Measurements from ENCODE around the gene TAF12.
"Not testable (repeated sequence)": the region's sequence is repeated elsewhere in the genome, so short reads cannot be mapped to it uniquely, and the experiment has no call there.

The TAF12 gene

DNA sequence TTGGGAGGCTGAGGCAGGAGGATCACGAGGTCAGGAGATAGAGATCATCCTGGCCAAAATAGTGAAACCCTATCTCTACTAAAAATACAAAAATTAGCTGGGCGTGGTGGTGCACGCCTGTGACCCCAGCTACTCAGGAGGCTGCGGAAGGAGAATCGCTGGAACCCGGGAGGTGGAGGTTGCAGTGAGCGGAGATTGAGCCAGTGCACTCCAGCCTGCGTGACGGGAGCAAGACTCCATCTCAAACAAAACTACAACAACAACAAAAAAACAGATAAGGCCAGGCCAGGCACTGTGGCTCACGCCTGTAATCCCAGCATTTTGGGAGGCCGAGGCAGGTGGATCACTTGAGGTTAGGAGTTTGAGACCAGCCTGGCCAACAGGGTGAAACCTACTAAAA lies 2.5 kb upstream of the TAF12 start:
- not testable (repeated sequence) for DNase-seq (ENCODE audit: low read depth in 2 of 3, low spot score in 2 of 3)

DNA sequence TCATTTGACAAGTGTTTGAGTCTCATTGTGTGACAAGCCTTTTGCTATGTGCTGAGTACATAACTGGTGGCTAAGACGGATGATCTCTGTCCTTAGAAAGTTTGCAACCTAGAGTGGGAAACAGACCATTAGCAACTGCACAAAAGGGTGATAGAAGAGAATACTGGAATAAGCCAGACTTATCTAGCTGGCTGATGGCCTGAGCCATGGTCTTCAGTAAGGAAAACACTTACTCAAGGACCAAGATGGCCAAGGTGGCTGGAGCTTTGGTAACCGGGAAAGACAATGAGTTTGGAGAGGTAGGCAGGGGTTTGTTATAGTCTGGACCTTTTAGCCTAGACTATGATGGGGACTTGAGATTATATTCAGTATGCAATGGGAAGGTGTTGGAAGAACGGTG lies 1.6 kb upstream of the TAF12 start:
- DNase-seq (ENCODE audit: low read depth in 2 of 3, low spot score in 2 of 3): no peak

DNA sequence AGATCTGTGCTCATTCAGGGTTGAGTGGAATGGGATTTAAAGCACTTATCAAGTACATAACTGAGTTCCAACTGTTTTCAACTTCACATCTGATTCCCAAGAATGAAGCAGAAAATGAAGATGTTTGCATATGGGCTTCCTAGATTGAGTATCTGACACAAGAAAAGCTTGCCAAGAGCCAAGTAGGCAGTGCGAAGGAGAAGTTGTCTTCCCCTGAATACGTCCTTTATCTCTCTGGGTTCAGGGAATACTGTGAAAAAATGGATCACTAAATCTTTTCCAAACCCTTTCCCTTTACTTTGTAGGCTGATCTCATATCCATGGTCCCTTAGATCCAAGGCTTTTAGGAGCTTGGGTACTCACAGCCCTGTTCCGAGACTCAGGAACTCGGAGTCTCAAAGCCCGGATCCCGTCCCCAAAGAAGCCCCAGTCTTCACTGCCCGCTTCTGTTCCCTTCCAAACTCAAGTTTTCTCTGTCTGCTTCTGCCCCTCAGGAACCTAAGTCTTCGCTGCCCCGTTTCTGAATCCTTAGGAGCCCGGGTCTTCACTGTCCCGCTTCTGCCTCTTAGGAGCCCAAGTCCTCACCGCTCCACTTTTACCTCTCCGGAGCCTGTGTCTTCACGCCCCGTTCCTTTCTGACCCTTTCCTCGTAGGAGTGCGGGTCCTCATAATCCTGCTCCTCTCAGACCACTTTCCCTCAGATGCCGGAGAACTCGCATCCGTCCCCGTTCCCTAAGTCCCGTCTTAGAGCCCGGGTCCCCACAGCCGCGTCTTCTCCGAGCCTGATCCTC lies 616 bp downstream of the TAF12 start:
- DNase-seq (ENCODE audit: low read depth in 2 of 3, low spot score in 2 of 3): peak in 2 of 3 experiments; percentile 10 to 11

DNA sequence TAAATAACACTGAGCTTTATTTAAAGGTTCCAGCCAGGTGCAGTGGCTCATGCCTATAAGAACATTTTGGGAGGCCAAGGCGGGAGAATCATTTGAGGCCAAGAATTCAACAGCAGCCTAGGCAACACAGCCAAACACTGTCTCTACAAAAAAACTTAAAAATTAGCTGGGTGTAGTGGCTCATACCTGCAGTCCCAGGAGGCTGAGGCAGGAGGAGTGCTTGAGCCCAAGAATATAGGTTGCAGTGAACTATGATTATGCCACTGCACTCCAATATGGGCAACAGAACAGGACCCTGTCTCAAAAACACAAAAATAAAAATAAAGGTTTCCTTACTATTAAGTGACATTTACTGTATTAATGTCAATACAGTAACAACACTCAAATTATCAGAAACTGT lies 2.1 kb downstream of the TAF12 start:
- DNase-seq (ENCODE audit: low read depth in 2 of 3, low spot score in 2 of 3): no peak

DNA sequence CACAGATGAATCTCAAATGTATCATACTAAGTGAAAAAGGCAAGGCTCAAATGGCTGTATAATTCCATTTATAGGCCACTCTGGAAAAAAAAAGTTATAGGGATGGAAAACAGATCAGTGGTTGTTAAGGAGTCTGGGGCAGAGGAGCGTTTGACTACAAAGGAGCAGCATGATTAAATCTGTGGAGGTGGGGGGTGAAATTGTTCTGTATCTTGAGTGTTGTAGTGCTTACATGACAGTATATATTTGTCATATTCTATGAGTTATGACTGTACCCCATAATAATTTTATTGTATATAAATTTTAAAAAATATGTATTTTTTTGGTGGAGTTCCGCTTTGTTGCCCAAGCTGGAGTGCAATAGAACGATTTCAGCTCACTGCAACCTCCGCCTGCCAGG lies 10.3 kb downstream of the TAF12 start:
- DNase-seq (ENCODE audit: low read depth in 2 of 3, low spot score in 2 of 3): no peak

DNA sequence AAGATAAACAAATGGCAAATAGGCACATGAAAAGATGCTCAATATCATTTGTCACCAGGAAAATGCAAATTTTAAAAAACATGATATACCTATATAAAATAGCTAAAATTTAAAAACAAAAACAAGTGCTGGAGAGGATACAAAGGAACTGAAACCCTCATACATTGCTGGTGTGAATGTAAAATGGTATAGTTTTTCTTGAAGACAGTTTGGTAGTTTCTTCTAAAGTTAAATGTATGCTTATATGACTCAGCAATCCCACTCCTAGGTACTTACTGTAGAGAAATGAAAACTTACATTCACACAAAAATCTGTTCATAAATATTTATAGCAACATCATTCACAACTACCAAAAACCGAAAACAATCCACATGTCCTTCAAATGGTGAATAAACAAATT lies 11.2 kb downstream of the TAF12 start:
- DNase-seq (ENCODE audit: low read depth in 2 of 3, low spot score in 2 of 3): no peak

DNA sequence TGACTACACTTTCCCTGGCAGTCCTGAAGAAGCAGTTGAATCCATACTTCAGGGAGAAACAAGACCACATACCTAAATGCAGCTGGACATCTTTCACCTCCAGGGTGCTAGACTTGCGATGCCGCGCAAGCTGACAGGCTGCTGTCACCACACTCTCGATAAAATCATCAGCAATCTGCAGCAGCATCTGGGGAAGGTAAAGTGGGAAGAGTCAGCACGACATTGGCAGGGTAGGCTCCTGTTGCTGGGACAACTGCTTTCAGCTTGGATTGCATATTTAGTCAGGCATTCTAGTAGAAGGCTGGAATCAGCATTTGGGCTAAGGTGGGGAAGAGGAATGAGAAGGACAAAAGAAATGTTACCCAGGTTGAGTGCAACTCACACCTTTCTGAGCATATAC lies 29.7 kb downstream of the TAF12 start:
- DNase-seq (ENCODE audit: low read depth in 2 of 3, low spot score in 2 of 3): no peak

DNA sequence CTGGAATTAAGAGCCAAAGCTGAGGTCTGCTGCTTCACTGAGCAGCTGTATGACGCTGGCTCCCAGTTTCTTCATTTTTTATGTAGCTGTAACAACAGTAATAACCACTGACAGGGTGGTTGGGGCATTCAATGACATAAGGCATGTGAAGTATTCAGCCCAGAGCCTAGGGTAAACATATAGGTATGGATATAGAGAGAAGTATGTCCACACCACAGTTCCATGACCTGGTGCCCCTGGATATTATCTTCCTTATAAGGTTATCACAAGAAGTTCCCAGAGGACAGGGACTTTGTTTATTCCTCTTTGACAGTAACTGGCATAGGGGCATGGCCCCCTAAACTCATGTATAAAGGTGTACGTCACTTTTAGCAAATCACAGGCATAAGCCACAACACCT lies 36.1 kb downstream of the TAF12 start:
- no peak for DNase-seq (ENCODE audit: low read depth in 2 of 3, low spot score in 2 of 3)

DNA sequence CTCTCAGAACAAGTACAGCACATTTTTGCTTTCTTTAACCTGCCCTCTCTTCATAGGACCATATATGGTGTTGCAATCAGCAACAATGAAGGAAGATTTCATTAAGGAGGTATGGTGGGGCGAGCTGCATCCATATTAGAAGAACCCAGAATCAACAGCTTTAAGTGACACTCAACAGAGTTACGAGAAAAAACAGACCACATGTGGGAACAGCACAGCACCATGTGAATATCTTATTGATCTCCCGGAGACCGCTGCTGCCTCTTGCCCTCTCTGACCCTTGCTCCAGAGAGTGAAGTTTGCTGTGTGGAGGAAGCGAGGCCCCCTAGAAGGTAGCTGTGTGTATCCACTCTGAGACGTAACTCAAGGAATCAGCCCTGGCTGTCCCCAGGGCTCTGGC lies 37.9 kb downstream of the TAF12 start:
- DNase-seq (ENCODE audit: low read depth in 2 of 3, low spot score in 2 of 3): no peak

DNA sequence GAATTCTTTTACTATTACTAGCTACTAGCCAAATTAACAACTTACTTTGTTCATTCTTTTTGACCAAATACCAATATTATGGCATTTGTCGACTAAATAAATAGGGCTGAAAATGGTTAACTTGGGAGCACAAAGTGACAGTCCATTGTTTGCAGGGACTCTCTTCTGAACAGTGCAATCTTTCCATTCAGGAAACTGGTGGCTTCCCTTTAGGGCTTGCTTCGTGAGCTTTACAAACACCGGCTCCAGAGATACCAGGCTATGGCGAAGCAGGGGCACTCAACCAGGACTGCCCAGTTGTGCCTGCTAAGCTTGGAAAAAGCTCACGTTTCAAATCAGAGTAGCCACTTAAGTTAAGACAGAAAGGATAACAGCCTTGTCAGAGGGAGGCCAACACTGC lies 38.5 kb downstream of the TAF12 start:
- no peak for DNase-seq (ENCODE audit: low read depth in 2 of 3, low spot score in 2 of 3)

DNA sequence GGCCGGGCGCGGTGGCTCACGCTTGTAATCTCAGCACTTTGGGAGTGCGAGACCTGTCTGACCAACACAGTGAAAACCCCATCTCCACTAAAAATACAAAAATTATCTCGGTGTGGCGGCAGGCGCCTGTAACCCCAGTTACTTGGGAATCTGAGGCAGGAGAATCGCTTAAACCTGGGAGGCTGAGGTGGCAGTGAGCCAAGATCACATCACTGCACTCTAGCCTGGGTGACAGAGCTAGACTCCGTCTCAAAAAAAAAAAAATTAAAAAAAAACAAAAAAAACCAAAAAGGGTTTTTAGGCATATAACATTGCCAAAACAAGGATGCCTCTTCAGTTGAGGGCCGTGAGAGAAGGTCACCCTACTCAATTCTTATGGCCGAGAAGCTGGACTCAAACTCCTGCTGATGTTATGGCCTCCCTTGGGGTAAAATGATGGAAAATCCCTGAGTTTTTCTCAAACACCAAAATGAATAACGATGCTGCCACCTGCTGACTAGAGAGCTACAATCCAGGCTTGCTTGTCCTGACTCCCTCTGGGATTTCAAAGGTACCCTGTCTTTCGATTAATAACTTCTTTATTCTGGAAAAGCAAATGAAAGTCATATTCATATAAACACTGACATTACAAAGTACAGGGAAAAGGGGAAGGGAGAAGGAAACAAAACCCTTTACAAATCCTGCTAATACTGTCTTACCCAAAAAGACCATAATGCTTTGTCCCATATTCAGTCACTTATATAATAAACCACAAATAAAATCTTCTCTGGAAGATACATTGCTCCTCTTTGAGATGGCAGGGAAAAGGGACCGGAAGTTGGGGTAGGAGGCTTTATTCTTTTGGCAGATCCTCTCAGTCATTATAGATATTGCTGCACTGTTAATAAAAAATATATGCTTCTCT lies 40.1 kb downstream of the TAF12 start:
- no peak for DNase-seq (ENCODE audit: low read depth in 2 of 3, low spot score in 2 of 3)

DNA sequence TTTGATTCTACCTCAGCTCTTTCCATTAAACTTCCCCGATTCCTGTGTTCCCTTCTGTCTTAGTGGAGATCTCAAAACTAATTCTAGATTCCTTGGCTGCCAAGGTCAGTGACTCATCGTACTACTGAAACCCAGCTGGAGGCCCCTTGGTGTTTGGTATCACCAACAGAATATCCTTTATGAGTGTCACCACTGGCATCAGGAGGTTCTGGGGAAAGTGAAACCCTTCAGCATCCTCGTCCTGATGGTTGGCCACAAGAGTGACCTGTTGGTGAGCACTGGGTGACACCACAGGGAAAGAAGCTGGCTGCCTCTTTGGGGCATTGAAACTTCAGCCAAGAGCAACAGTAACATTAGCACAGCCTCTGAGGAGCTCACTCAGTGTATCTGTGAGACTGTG lies 41.2 kb downstream of the TAF12 start:
- no peak for DNase-seq (ENCODE audit: low read depth in 2 of 3, low spot score in 2 of 3)

DNA sequence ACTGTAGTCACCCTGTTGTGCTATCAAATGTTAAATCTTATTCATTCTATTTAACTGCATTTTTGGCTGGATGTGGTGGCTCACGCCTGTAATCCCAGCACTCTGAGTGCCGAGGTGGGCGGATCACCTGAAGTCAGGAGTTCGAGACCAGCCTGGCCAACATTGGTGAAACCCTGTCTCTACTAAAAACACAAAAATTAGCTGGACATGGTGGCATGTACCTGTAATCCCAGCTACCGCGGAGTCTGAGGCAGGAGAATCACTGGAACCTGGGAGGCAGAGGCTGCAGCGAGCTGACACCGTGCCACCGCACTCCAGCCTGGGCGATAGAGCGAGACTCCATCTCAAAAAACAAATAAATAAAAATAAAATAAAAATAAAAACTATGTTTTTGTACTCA lies 46.6 kb downstream of the TAF12 start:
- DNase-seq (ENCODE audit: low read depth in 2 of 3, low spot score in 2 of 3): not testable (repeated sequence)

DNA sequence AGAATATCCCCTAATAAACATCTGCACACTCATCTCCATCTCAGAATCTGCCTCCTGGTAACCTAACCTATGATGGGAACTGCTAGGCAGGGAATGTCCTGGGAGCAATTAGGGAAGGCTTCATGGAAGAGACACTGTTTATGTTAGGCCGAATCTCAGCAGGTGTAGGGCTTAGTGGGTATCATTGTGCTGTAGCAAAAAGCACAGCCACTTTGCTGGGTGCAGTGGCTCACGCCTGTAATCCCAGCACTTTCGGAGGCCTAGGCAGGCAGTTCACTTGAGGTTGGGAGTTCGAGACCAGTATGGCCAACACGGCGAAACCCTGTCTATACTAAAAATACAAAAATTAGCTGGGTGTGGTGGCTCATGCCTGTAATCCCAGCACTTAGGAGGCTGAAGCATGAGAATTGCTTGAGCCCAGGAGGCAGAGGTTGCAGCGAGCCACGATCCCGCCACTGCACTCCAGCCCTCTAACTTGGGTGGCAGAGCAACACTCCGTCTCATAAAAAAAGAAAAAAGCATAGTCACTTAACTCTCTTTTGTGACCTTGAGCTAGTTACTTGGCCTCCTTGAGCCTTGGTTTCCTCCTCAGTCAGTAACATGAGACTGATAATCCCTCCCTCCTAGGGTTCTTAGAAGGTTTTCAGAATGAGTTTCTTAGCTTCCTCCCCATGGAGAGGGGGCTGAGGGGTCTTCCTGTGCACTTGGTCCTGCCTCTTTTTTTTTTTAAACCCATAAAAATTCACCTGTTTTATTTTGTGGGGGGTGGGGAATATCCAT lies 47.3 kb downstream of the TAF12 start:
- no peak for DNase-seq (ENCODE audit: low read depth in 2 of 3, low spot score in 2 of 3)

DNA sequence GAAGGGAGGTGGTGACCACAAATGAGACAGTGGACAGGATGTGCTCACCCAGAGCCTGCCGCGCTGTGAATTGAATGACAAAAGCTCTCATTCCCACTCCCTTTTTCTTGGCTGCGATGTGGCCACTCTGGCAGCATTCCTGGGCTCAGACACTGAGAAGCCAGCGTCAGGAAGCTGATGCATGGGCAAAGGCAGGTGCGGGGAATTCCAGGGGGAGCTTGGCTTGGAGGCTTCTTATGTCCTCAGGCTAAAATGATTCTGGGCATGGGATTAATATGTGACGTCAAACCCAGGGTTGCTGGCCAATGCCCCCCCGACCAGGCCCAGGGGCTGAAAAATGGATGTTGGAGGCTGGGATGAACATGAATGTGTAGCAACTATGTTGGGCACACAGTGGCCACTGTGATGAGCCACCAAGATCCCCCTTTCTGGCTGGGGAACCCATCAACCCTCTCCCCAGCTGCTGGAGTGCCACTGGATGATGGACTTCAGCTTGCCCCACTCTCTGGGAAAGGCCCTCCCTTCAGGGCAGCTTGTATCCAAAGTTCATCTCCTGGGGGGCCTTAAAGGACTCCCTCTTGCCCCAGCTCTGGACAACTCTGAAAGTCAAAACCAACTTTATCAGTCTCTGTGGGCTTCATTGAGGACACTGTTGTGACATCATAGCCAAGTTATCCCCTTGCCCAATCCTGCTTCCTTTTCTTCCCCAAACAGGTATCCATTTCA lies 48.0 kb downstream of the TAF12 start:
- not testable (repeated sequence) for DNase-seq (ENCODE audit: low read depth in 2 of 3, low spot score in 2 of 3)

DNA sequence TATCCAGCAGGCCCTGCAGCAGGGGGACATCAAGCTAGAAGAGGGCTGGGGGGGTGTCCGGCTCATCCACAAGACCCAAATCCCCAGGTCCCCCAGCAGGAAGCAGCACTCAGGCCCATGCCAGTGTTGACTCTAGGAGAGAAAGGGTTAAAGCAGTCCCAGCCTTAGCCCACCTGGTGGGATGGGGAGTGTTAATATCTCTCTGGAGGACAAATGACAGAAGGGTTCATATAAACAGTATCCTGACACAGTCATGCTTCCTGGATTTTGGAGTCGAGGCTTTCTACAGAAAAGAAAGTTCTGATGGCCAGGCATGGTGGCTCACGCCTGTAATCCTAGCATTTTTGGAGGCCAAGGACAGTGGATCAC lies 48.9 kb downstream of the TAF12 start:
- DNase-seq (ENCODE audit: low read depth in 2 of 3, low spot score in 2 of 3): not testable (repeated sequence)

DNA sequence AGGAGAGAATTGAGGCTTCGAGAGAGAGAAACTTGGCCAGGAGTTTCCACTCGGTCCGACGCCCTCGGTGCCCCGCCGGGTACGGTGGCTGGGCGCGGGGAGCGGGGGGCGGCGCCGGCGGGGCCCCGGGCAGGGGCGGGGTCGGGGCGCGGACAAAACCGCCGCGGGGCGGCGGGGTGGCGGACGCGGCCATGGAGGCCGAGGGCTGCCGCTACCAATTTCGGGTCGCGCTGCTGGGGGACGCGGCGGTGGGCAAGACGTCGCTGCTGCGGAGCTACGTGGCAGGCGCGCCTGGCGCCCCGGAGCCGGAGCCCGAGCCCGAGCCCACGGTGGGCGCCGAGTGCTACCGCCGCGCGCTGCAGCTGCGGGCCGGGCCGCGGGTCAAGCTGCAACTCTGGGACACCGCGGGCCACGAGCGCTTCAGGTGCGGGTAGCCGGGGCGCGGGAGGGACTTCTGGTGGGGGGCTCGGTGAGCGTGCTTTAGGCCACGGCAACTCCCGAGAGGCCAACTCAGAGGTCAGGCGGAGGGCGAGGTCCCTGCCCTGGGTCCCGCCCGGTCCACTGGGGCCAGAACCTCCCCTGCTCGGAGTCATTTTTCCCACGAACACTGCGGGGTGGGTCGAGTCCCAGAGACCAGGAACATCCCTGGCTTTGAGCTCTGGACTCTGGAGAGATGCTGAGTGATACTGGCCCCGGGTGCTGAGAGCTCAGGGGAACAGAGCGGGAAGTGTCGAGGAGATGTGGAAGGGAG lies 50.4 kb downstream of the TAF12 start:
- no peak for DNase-seq (ENCODE audit: low read depth in 2 of 3, low spot score in 2 of 3)

DNA sequence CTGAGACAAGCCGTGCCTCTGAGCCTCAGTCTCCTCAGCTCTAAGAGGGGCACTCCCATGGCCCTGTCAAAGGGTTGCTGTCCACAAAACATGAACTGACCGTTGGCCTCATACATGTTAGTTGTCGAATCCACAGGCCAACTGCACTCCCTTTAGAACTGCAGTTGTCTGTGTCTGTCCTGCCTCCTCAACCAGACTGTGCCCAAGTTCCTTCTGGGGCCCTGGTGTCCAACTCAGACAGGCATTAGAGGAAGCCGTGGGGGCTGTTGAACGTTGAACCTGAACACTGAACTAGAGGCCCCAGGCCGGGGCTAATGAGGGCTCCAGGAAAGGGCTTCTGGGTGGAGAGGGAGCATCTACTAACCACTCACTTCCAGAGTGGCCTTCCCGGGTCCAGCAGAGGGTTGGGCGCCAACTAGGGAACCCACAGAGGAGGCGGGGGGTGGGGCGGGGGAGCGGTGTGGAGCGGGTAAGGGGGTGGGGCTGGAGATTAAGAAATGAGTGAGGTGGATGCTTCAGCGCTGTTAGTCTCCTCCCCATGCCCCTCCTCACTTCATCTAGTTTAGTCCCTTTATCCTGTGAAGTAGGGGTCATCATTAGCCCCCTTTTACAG lies 51.1 kb downstream of the TAF12 start, which contains the start of gene RAB42:
RAB42 (plus strand) TSS at position 558 of the 613 bp plus-strand sequence. CDS start 247 bp downstream, outside the sequence.
- no peak for DNase-seq (ENCODE audit: low read depth in 2 of 3, low spot score in 2 of 3)

DNA sequence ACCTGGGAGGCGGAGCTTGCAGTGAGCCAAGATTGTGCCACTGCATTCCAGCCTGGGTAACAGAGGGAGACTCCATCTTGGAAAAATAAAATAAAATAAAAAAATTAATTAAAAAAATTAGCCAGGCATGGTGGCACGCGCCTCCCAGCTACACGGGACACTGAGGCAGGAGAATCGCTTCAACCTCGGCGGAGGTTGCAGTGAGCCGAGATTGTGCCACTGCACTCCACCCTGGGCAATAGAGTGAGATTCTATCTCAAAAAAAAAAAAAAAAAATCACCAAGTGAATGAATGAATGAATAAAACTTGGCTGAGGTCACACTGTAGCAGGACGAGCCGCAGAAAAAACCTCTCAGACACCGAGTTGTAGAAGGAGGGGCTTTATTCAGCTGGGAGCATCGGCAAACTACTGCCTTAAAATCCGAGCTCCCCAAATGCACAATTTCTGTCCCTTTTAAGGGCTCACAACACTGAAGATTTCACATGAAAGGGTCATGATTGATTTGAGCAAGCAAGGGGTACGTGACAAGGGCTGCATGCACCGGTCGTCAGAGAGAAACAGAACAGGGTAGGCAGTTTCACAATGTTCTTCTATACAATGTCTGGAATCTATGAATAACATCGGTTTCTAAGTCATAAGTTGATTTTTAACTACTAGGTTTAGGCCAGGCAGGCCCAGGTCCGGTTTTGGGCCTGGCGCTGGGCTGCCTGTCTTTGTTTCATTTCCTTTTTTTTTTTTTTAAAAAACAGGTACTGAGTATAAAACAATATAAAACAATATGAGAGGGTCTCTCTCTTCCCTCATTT lies 56.1 kb downstream of the TAF12 start:
- not testable (repeated sequence) for DNase-seq (ENCODE audit: low read depth in 2 of 3, low spot score in 2 of 3)

Data from activated CD8-positive, alpha-beta memory T cell treated with anti-CD3 and anti-CD28 coated beads for 48 hours (primary cell).